Measurements from ENCODE around the gene TRIM47. TPM values are rescaled to one million over a fixed set of nuclear protein-coding genes. Genes with fewer than 3 reads are reported as not detected.
A peak's percentile ranks its signal among the peaks of the same experiment; 100 is the strongest.
"Not testable (repeated sequence)": the region's sequence is repeated elsewhere in the genome, so short reads cannot be mapped to it uniquely, and the experiment has no call there.

The TRIM47 gene
- total and polyA plus RNA-seq, 2 experiments from 2014 or later, result 1.2 to 1.4 TPM

DNA sequence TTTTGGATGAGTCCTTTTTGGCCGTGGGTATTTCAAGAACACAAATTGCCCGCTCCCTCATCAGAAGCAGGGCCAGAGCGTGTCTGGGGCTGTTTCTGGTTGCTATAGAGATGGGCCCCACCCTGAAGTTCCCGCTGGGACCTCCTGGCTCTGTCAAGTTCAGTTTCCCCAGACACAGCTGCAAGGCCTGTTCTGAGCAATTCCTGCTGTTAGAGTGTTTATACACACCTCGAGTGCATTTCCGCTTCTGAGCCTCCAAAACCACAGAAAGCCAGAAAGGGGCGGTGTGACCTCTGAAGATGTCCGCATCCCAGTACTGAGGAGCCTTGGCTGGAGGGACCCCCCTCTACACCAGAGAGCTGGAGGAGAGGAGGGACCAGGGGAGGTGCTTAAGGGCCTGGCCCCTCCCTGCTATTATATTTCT is 13.9 kb downstream of the TRIM47 start:
- Histone ChIP-seq H3K9me3 (ENCODE audit: low read depth) (no peaks in the 10 kb centered on the region), H3K36me3 (ENCODE audit: low read depth) (no peaks in the 10 kb centered on the region), H3K4me3 (no peak overlapping the region), H4K20me1 (ENCODE audit: insufficient read depth) (no peaks in the 10 kb centered on the region), H3K27me3 (replicated peaks; ENCODE audit: insufficient read depth) (no peaks in the 10 kb centered on the region), H3K4me1 (ENCODE audit: insufficient read depth) (peaks cover 17% of the 10 kb centered on the region), H3K9me2 (ENCODE audit: insufficient read depth) (no peaks in the 10 kb centered on the region), H3K4me2 (ENCODE audit: unreplicated experiment) (peak overlapping the region; percentile 34), H3K79me2 (ENCODE audit: insufficient read depth) (no peaks in the 10 kb centered on the region), H2AFZ (peak overlapping the region; percentile 61), H3K9ac (peak overlapping the region; percentile 36), H3K27ac (peak overlapping the region; percentile 48), H3F3A (ENCODE audit: insufficient read depth) (0 out of 2 replicates have a peak, but pooled peaks cover 6% of the 10 kb centered on the region)
- WGBS, 2 experiments (ENCODE audit: low coverage in 1 of 2, low lambda C conversion rate in 2 of 2, missing lambda C conversion rate in 2 of 2), result 10 to 11% methylated on average over 8 of the region's 8 CpGs
- DNase-seq, result peak; percentile 81
- in situ Hi-C loops (cut with MboI), result no loop called here
- TF ChIP-seq EZH2phosphoT487 (IDR thresholded peaks at IDR 0.05; ENCODE audit: insufficient read depth, low read depth), result no peak
- no peak for TF ChIP-seq EZH2 (IDR thresholded peaks at IDR 0.05; ENCODE audit: insufficient read depth, poor library complexity, severe bottlenecking)

DNA sequence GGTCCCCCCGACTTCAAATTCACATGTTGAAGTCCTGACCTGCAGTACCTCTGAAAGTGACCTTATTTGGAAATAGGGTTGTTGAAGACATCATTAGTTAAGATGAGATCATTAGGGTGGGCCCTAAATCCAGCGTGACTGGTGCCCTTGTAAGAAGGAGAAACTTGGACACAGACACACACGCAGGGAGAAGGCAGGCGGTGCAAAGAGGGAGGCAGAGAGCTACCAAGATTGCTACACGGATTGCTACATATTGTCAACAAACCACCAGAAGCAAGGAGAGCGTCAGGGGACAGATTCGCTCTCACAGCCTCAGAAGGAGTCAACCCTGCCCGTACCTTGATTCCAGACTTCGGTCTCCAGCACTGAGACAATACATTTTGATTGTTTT is 16.5 kb downstream of the TRIM47 start:
- WGBS, 2 experiments (ENCODE audit: low coverage in 1 of 2, low lambda C conversion rate in 2 of 2, missing lambda C conversion rate in 2 of 2), result 14 to 16% methylated on average over 9 of the region's 9 CpGs
- no peaks in the 10 kb centered on the region for H3K9me2 ChIP-seq (ENCODE audit: insufficient read depth)
- H3F3A ChIP-seq (ENCODE audit: insufficient read depth), result 0 out of 2 replicates have a peak, but pooled peaks cover 3% of the 10 kb centered on the region
- no peaks in the 10 kb centered on the region for H3K36me3 ChIP-seq (ENCODE audit: low read depth)
- peak overlapping the region; percentile 69 for H2AFZ ChIP-seq
- no peaks in the 10 kb centered on the region for H3K9me3 ChIP-seq (ENCODE audit: low read depth)
- H3K27ac ChIP-seq, result peak overlapping the region; percentile 56
- H3K4me2 ChIP-seq (ENCODE audit: unreplicated experiment), result no peak overlapping the region
- no peaks in the 10 kb centered on the region for H4K20me1 ChIP-seq (ENCODE audit: insufficient read depth)
- TF ChIP-seq EZH2phosphoT487 (IDR thresholded peaks at IDR 0.05; ENCODE audit: insufficient read depth, low read depth) (no peak), EZH2 (IDR thresholded peaks at IDR 0.05; ENCODE audit: insufficient read depth, poor library complexity, severe bottlenecking) (no peak)
- H3K4me1 ChIP-seq (ENCODE audit: insufficient read depth), result peaks cover 8% of the 10 kb centered on the region
- in situ Hi-C loops (cut with MboI), result no loop called here
- no peaks in the 10 kb centered on the region for H3K79me2 ChIP-seq (ENCODE audit: insufficient read depth)
- no peaks in the 10 kb centered on the region for H3K27me3 ChIP-seq (replicated peaks; ENCODE audit: insufficient read depth)
- no peak overlapping the region for H3K4me3 ChIP-seq
- H3K9ac ChIP-seq, result peak overlapping the region; percentile 22; the same call in 1 of the 2 replicates
- peak; percentile 86 for DNase-seq

DNA sequence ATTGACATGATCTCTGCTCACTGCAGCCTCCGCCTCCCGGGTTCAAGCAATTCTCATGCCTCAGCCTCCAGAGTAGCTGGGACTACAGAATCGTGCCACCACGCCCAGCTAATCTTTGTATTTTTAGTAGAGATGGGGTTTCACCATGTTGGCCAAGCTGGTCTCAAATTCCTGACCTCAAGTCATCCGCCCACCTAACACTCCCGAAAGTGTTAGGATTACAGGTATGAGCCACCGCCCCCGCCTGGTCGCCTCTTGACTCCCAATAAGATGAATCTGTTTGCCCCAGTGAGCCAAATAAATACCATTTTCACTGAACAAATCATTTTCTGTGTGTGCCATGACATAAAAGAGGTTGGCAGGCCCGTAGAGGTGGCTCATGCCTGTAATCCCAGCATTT is 19.0 kb downstream of the TRIM47 start:
- 80 to 82% methylated on average over 10 of the region's 10 CpGs for WGBS, 2 experiments (ENCODE audit: low coverage in 1 of 2, low lambda C conversion rate in 2 of 2, missing lambda C conversion rate in 2 of 2)
- H3K4me3 ChIP-seq; H2AFZ ChIP-seq; H3K9me2 ChIP-seq (ENCODE audit: insufficient read depth); H3K27ac ChIP-seq; in situ Hi-C loops (cut with MboI); H3K36me3 ChIP-seq (ENCODE audit: low read depth); H3K4me2 ChIP-seq (ENCODE audit: unreplicated experiment); H3F3A ChIP-seq (ENCODE audit: insufficient read depth); DNase-seq; H3K9me3 ChIP-seq (ENCODE audit: low read depth); H3K9ac ChIP-seq; H3K27me3 ChIP-seq (replicated peaks; ENCODE audit: insufficient read depth); H4K20me1 ChIP-seq (ENCODE audit: insufficient read depth); H3K79me2 ChIP-seq (ENCODE audit: insufficient read depth): not testable (repeated sequence)
- peaks cover 14% of the 10 kb centered on the region for H3K4me1 ChIP-seq (ENCODE audit: insufficient read depth)

DNA sequence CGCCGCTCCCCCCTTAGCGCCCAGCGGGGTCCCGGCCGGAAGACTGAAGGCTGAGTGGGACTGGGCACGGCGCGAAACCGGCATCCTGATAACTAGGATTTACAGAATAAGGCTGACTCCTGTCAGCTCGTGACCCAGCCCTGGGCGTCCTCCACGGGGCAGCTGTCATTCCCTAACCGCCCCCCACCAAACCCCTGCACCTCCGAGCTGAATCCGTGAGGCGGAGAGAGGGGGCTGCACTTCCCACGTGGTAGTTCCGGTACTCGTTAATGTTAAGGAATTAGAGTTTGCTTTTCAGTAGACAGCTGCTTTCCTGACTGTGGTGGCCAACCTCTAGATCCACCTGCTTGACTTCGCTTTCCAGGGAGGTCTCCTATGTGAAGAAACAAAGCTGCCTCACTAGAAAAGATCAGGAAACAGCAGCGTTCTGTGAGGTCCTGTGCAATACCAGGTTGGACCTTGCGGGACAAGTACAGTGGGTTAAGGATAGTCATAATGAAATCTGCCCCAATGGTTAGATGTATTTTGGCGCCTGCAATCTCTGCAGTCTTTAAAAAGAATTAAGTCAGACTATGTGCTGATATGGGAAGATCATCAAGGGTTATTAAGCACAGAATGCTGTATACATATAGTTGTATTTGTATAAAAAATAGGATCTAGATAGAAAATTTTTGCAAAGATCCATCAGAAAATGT is 22.2 kb downstream of the TRIM47 start:
- Histone ChIP-seq H3K4me1 (ENCODE audit: insufficient read depth) (peaks cover 25% of the 10 kb centered on the region), H2AFZ (peak overlapping the region; percentile 75), H3K4me2 (ENCODE audit: unreplicated experiment) (peak overlapping the region; percentile 83), H3K36me3 (ENCODE audit: low read depth) (peaks cover 3% of the 10 kb centered on the region; the same call in 1 of the 2 replicates), H3F3A (ENCODE audit: insufficient read depth) (peaks cover 18% of the 10 kb centered on the region), H4K20me1 (ENCODE audit: insufficient read depth) (no peaks in the 10 kb centered on the region), H3K9ac (peak overlapping the region; percentile 86), H3K79me2 (ENCODE audit: insufficient read depth) (peaks cover 8% of the 10 kb centered on the region; the same call in 1 of the 2 replicates), H3K9me3 (ENCODE audit: low read depth) (no peaks in the 10 kb centered on the region), H3K9me2 (ENCODE audit: insufficient read depth) (no peaks in the 10 kb centered on the region), H3K27me3 (replicated peaks; ENCODE audit: insufficient read depth) (no peaks in the 10 kb centered on the region), H3K27ac (peak overlapping the region; percentile 62), H3K4me3 (peak overlapping the region; percentile 82)
- DNase-seq, result peak; percentile 51
- WGBS, 2 experiments (ENCODE audit: low coverage in 1 of 2, low lambda C conversion rate in 2 of 2, missing lambda C conversion rate in 2 of 2), result 5 to 6% methylated on average over 24 of the region's 24 CpGs
- in situ Hi-C loops (cut with MboI), result no loop called here
- no peak for TF ChIP-seq EZH2 (IDR thresholded peaks at IDR 0.05; ENCODE audit: insufficient read depth, poor library complexity, severe bottlenecking)
- no peak for TF ChIP-seq EZH2phosphoT487 (IDR thresholded peaks at IDR 0.05; ENCODE audit: insufficient read depth, low read depth)
